ENCODE results near the gene ATP8A1. TPM values are rescaled to one million over a fixed set of nuclear protein-coding genes. Genes with fewer than 3 reads are reported as not detected.

ATP8A1 gene
- total RNA-seq, 1 donor from 2014 or later = 5.1 TPM

DNA sequence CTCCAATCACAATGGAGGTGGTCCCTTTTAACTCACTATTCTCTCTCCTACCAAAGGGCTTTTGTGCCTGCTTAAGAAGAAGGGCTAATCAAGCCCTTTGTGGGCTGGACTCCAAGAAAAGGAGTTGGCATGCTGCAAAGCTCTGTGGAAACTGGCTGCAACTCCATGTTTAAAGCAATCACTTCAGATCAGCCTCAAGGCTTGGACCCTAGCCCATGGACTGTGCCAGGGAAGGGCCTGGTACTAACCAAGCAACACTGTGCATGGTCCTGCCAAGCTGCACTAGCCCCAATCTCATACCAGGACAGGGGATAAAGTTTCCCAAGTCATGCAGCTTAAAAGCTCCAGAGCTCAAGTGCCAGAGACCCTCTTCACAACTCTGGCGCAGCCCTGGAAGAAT is 86.7 kb downstream of the ATP8A1 start:
- DNase-seq (ENCODE audit: low spot score) = no peak

DNA sequence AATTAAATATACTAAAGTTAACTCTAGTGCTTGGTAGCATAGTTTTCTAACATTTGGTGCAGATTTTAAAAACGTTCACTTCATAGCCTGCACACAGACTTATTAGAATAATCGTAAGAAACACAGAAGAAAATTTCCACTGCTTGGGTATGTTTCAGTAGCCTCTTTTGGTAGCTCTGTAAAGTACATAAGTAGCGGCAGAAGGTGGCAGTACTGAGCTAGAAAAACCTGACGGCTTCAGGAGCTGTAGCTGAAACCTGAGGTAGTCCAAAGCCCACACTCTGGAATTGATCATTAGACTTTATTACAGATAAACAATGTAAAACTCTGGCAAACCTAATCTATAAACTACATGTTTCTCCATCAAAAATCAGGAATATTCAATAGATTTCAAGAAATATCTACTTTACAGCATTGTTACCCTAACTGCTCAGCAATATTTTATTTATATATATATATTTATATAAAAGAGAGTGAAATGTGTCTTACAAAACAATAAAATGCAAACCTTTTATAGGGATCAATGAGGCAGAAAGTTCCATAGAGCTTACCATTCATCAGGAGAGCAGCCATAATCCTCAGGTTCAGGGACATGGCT is 88.2 kb downstream of the ATP8A1 start:
- peak; percentile 77 for DNase-seq (ENCODE audit: low spot score)

DNA sequence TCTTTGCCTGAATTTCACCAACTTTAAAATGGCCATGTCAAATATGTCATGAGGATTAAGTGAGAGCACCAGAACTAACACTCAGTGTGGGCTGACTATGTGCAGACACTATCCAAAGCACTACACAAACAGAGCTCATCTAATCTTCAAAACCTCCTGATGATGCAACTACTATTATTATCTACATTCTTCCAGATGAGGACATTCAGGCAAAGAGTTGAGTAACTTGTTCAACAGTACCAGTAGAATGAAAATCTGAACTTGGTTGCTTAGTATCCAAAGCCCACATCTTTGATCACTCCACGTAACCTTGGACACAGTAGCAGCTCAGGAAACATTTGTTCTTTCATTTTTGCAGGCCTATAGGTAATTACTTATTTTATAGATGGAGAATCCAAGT is 90.1 kb downstream of the ATP8A1 start:
- DNase-seq (ENCODE audit: low spot score) = no peak

DNA sequence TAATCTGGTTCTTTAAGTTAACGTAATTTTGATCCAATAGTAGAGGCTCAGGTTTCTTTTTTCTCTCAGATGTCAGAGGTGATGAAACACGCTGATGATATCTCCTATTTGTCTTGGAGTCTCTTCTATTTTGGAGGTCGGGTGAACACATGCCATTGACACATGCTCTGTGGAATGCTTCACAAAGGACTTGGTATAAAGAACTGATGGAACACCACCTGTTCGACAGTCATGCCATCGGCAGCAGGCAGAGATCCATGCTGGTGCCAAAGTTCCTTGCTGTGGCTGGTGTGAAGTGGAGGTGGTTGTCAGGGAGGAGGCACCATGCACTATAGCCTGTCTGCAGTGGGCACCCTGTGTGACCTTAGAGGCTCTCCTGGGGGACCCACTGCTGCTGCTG is 94.9 kb downstream of the ATP8A1 start:
- DNase-seq (ENCODE audit: low spot score) = no peak

DNA sequence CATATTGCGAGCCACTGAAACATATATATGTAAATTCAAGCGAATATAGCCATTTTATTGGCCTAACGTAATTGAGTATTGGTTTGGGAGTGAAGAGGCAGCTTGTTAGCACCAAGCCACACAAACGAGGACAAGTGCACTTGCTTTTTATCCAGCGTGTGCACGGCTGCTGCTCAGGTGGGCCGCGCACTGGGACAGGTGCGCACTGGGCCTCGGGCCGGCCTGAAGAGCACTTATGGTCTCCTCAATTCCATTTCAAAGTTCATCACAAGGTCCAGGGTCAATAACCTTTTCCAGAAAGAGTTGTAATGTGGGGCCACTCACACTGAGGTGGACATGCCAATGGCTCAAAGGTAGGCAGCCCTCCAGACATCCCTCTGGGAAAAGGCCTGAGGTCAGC is 95.9 kb downstream of the ATP8A1 start:
- no peak for DNase-seq (ENCODE audit: low spot score)

DNA sequence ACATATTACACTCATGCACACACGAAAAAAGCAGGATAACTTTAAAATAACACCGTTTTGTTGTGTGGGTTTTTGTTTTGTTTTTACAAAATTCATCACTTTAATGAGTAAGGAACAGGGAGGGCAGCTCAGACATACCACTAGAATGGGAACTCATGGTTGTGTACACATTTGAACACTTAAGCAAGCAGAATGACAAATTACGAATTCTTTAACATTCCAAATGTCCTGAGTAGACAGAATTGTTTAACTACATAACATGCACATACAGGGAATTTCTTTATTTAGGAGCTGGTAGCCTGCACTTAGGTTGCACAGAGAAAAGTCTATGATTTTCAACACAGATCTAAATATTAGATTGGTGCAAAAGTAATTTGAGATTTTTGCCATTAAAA is 96.4 kb downstream of the ATP8A1 start:
- DNase-seq (ENCODE audit: low spot score) = no peak

DNA sequence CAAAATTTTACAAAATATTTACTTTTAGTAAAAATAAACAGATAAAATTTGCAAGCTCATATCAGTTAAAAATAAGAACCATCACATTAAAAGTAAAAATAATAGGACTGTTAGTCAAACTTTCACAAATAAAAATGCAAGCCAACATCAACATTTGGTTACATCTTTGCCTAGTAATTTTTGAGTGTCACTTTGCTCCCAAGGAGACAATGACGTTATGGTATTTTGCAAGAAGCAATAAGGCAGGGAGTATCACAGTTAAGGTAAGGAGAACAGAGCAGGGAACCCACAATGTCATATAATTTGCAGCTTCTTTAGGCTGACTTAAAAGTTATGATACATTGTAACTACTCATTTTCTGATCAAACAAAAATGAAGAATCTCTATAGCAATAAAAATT is 98.7 kb downstream of the ATP8A1 start:
- DNase-seq (ENCODE audit: low spot score) = no peak

DNA sequence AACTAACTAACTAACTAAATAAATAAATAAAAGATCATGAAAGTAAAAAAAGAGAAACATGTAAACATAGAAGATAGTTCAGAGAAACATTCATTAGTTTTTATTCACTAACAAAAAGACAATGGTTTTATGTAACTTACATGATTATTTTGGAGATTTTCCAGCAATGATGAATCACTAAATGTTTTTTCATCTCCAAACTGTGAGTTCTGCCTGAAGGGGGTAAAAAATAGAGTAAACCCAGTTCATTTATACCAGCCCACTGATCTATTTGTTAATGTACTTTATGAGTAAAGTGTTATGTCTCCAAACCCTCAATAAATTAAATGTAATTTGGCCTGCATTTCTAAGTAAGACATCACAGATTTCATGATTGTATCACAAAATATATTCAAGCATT is 101.1 kb downstream of the ATP8A1 start:
- no peak for DNase-seq (ENCODE audit: low spot score)

DNA sequence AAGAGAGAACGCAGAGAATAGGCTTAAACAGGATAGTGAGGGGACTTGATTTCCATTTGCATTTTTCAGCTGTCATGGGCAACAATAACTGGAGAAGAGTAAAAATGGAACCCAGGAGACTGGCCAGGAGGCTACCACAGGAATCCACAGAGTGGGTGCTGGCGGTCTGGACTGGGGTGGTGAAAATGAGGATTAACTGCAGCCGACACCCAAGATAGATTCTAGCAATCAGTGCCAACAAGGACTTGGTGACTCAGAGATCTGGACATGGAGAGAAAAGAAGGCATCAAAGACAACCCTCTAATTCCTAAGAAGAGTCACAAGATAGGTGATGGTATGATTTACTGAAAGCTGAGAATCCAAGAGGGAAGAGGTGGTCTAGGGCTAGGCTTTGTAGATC is 102.8 kb downstream of the ATP8A1 start:
- DNase-seq (ENCODE audit: low spot score) = no peak

DNA sequence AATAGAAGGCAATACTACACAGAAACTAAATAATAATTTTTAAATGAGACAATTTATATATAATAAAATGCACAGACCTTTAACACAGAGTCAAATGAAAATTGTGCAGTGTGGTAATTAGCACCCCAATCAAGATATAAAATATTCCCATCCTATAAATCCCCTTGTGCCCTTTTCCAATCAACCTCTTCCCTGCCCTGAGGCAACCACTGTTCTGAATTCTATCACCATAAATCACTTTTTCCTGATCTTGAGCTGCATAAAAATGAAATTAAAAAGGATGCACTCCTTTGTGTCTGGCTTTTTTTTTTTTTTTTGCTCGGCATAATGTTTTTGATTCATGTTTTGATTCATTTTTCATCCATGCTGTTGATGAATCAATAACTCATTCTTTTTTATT is 107.0 kb downstream of the ATP8A1 start:
- no peak for DNase-seq (ENCODE audit: low spot score)

DNA sequence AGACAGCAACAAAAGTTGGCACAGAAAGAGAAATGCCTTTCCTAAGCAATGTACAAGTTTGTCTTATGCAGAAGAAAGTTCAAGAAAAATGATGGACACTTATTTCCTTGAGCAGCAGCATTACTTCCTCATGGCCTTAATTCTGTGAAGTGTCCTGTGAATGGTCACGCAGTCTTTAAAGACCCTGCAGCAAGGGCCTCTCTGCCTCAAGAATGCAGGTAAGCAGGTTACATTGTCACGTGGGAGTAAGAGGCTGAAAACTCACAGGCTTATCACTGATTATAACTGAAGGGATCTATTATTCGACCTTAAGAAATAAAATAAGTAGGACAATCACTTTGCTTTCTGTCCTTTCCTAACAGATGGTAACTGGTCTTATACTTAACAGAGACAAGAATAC is 109.1 kb downstream of the ATP8A1 start:
- DNase-seq (ENCODE audit: low spot score) = no peak

DNA sequence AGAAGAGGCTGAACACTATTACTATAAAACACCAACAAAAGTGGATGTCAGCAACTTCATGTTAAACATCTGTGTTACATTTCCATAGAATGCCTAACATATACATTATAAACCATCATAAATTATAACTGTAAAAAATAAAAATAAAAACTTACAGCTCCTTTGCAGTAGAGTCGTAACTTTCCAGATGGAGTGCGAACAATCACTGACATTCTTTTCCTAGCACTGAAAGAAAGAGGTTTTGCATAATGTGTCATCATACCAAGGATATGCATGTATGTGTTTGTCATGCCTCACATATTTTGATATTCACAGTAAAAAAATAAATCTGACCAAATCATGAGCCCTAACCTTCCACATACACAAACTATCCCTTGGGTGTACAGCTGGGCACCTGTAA is 113.1 kb downstream of the ATP8A1 start:
- no peak for DNase-seq (ENCODE audit: low spot score)

DNA sequence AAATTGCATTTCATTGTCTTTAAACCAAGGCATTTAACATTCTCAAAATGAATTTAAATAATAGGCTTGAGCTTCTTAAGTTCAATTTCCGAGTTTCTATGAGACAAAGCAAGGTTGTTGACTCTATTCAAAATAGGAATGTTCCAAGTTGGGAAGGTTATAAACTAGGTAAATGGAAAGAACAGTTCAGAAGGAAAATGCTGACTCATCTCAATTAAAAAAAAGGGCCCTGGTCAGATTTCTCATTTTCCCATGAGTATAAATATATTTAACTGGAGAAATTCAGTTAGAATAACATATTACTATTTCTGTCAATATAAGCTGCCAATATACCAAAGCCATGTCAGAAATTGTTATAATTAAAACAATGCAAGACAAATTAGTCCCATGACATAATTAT is 113.8 kb downstream of the ATP8A1 start:
- no peak for DNase-seq (ENCODE audit: low spot score)

DNA sequence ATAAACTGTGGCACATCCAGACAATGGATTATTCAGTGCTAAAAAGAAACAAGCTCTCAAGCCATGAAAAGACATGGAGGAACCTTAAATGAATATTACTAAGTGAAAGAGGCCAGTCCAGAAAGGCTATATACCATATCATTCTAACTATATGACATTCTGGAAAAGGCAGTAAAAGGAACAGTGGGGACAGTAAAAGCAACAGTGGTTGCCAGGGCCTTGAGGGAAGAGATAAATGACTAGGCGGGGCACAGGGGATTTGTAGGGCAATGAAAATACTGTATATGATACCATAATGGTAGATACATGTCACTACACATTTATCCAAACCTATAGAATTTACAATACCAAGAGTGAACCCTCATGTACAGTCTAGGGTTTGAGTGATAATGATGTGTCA is 115.3 kb downstream of the ATP8A1 start:
- DNase-seq (ENCODE audit: low spot score) = no peak

DNA sequence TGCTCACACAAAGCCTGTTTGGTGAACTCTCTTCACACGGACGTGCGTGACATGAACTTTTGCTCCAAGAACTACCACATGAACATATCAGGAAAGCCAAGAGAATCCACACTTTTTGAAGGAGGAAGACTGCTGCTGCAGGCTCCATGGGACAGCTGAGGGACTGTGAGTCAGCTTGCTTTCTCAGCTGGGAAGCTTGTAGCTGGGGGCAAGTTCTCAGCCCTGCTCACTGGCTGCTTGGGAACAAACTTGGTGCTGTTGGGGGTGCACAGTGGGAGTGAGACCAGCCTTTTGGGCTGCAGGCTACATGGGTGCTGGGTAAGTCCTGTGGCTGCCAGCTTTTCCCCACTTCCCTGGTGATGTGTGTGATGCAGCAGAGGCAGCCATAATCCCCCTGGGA is 123.9 kb downstream of the ATP8A1 start:
- no peak for DNase-seq (ENCODE audit: low spot score)

DNA sequence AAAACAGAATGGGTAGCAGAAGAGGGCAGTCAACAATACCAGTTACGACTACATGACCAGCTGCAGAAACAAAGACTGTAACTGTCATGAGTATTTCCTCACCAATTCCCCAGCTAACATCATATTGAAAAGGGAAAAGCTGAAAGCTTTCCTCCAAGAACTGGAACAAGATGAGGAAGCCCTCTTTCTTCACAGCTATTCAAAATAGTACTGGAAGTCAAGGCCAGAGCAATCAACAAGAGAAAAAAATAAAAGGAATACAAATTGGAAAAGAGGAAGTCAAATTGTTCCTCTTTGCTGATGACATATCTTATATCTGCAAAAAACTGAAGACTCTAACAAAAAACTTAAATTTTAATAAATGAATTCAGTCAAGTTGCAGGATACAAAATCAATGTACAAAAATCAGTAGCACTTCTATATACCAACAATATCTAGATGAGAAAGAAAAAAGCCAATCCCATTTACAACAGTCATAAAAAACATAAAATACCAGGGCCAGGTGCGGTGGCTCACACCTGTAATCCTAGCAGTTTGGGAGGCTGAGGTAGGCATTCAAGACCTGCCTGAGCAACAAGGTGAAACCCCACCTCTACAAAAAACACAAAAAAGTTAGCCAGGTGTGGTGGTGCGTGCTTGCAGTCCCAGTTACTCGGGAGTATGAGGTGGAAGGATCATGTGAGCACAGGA is 125.4 kb downstream of the ATP8A1 start:
- no peak for DNase-seq (ENCODE audit: low spot score)

DNA sequence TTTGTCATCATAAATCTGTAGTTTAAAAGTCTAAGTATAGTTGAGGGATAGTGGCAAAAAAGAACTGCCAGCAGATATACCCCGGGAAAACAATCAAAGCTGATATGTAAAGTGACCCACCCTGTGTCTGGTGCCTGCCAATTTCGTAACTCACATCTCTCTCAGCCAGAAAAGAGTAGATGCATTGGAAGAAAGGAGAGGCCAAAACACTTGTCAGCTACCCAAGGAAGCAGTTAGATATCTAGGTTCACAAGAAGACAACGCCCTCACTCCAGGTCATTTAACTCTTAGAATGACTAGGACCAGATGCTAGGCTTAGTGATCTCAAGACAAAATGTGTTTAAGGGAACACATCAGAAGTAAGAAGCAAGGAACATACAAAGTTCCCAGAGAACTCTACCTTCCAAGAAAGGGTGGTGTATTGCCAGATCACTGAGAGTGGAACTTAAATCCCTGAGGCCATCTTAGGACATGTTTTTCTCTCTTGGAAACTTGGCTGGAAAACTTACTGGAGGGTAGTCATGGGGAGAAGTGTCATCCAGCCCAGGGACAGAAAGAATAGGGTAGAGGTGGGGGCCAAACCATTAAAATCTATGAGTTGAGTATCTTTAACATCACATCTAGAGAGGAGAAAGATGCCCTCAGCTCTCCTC is 133.7 kb downstream of the ATP8A1 start:
- DNase-seq (ENCODE audit: low spot score) = no peak

DNA sequence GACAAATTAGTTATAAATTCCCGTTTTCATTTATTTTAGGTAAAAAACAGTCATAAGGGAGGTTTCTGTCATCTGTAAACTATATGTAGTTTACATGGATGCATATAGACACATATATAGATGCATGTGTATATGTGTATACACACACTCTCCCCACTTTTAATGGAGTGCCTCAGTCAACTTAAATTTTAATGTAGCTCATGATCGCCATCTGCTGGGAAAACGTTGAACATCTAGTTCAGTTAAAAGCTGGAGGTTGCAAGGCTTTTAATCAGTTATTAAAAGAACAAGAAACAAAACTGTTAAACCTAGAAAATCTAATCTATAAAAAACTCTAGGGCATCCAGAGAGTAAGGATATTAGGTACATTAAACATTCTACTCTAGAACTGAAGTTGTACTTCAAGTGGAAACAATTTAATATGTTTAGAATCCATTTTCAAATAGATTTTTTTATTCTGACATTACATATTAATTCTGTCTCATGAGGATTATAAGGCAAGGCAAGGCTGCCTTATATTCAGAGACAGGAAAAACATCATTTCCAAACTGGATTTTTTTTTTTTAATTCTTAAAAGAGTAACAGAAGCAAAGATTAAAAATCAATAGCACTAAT is 137.0 kb downstream of the ATP8A1 start:
- DNase-seq (ENCODE audit: low spot score) = peak; percentile 51

DNA sequence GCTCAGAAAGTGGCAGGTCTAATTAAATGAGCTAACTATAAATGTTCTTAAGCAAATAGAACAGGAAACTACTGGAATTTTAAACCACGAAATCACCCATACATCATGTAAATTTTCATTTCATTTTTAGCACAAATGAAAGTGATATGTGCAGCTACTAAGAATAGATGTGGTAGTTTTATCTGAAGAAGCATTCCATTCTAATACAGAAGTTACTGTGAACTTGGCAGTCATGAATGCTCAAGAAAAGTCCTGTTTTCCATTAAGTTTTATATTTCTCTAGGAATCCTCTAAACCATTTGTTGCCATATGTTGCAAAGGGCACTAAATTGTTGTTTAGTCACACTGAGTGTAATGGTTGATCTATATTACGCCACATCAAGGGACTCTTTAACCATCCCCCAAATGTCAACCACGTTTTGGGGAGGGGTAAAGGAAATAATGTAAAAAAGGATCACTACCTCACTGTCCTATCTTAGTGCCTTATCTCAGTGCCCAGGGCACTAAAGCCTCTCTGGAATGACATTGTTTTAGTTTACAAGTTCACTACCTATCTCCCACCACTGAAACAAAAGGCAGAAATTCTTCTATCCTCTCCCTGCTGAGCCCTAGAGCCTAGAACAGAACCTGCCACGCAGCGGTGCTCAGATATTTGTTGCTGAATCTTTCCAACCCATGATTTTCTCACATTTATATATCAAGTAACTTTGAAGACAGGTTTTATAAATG is 141.6 kb downstream of the ATP8A1 start:
- DNase-seq (ENCODE audit: low spot score) = no peak

DNA sequence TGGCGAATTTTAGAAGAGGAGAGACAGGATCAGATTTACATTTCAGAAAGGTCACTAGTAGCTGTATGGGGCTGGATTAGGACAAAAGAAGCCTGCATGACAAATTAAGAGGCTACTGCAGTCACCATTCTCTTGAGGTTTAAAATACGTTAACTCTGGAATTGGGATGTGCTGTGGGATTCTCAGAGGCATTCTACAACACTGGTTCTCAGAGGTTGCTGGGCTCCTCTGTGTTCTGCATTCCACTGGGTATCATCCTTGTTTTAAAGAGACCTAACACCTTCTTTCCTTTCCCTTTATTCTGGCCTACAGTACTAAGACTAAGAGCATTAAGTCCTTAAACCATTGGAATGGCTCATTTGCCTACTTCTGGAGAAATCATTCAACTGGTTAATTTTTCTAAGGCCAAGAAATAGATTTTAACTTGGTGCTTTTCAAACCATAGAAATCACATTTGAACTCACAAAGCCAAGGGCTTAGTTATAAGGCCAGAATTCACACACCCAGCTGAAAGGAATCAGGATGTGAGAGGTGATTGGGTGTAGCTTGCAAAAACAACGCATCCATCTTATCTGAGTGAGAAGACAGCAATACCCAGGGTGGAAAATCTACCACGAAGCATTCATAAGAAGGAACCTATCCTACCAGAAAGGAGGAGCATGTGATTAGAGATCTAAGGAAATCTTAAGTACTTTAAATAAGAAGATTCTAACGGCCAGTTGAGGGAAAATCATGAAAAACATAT is 143.0 kb downstream of the ATP8A1 start:
- DNase-seq (ENCODE audit: low spot score) = no peak

DNA sequence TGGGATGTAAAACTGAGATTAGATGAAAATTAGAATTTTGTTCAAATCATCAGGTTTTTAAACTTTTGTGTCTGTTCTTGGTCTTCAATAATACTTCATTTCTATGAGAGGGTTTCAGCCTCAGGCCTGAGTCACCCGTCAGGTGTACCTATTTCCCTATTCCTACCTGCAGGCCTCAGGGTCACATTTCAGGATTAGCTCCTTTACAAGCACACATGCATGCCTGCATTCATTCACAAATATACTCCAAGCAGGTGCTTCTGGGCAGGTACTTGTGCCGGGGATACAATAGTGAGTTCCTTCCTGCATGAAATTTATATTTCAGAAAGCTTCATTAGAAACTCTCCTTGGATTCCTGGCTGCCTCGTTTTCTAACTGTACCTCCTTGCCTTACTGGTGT is 144.7 kb downstream of the ATP8A1 start:
- DNase-seq (ENCODE audit: low spot score) = no peak

DNA sequence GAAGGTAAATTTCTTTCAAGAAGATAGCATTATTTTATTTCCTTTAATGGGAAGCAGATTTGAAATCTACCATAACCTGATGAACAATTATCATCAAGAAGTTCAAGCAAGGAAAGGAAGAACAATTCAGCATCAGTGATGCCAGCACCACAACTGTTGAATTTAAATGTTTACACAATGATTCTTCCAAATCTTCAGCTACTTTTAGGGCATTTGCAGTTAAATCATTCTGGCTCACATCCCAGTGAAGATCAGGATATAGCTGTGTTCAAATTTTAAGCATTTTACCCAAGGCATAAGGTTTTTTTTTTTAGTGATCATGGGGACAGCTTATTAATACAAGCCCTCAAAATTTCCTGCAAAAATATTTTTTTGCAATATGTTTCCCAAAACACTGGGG is 146.7 kb downstream of the ATP8A1 start:
- DNase-seq (ENCODE audit: low spot score) = no peak

Measured in mucosa of gallbladder (tissue), 1 donor.